Measurements from ENCODE around the gene CKB.

The CKB gene

GRCh38 chr14:103536693-103537092, 14.1 kb upstream of the CKB start:
- Histone ChIP-seq H3K4me3 (replicated peaks; ENCODE audit: insufficient read depth, low read length) (no peak overlapping the region), H3K27ac (replicated peaks) (no peak overlapping the region)
- DNase-seq (ENCODE audit: low read depth in 1 of 2, low spot score in 1 of 2), result no peak

GRCh38 chr14:103535891-103536565, 13.4 kb upstream of the CKB start:
- TF ChIP-seq CTCF (IDR thresholded peaks at IDR 0.05; ENCODE audit: insufficient read depth, low read length), result no peak
- no peak for TF ChIP-seq REST (IDR thresholded peaks at IDR 0.05; ENCODE audit: insufficient replicate concordance, low read depth)
- TF ChIP-seq GABPA (IDR thresholded peaks at IDR 0.05; ENCODE audit: low read depth), result no peak
- peak; percentile 4; the same call in 1 of the 2 replicates for TF ChIP-seq POLR2AphosphoS5 (IDR thresholded peaks at IDR 0.05; ENCODE audit: low read depth)
- Histone ChIP-seq H3K4me3 (replicated peaks; ENCODE audit: insufficient read depth, low read length) (no peak overlapping the region), H3K27ac (replicated peaks) (no peak overlapping the region), H3K27me3 (ENCODE audit: insufficient read depth, poor library complexity, severe bottlenecking) (peaks cover 19% of the 10 kb centered on the region)
- no peak for DNase-seq (ENCODE audit: low read depth in 1 of 2, low spot score in 1 of 2)

More at GRCh38 chr14:103536693-103537092, 14.1 kb upstream of the CKB start:
- H3K27me3 ChIP-seq (ENCODE audit: insufficient read depth, poor library complexity, severe bottlenecking), result peaks cover 19% of the 10 kb centered on the region
- TF ChIP-seq GABPA (IDR thresholded peaks at IDR 0.05; ENCODE audit: low read depth) (no peak), REST (IDR thresholded peaks at IDR 0.05; ENCODE audit: insufficient replicate concordance, low read depth) (no peak), POLR2AphosphoS5 (IDR thresholded peaks at IDR 0.05; ENCODE audit: low read depth) (0 out of 2 replicates have a peak, but pooled peaks have one; percentile 5), SPI1 (IDR thresholded peaks at IDR 0.05; ENCODE audit: borderline replicate concordance, low read depth) (no peak)

GRCh38 chr14:103535081-103535890, 12.7 kb upstream of the CKB start:
- H3K27me3 ChIP-seq (ENCODE audit: insufficient read depth, poor library complexity, severe bottlenecking), result peaks cover 17% of the 10 kb centered on the region
- H3K27ac ChIP-seq (replicated peaks), result no peak overlapping the region
- DNase-seq (ENCODE audit: low read depth in 1 of 2, low spot score in 1 of 2), result no peak
- TF ChIP-seq GABPA (IDR thresholded peaks at IDR 0.05; ENCODE audit: low read depth) (no peak), POLR2AphosphoS5 (IDR thresholded peaks at IDR 0.05; ENCODE audit: low read depth) (0 out of 2 replicates have a peak, but pooled peaks have one; percentile 12), CTCF (IDR thresholded peaks at IDR 0.05; ENCODE audit: insufficient read depth, low read length) (no peak), REST (IDR thresholded peaks at IDR 0.05; ENCODE audit: insufficient replicate concordance, low read depth) (no peak), SPI1 (IDR thresholded peaks at IDR 0.05; ENCODE audit: borderline replicate concordance, low read depth) (no peak)
- no peak overlapping the region for H3K4me3 ChIP-seq (replicated peaks; ENCODE audit: insufficient read depth, low read length)
